Hair follicle dermal papilla cell (primary cell): Measurements from ENCODE around the gene PHOSPHO1. TPM values are rescaled to one million over a fixed set of nuclear protein-coding genes. Genes with fewer than 3 reads are reported as not detected.

Experiments
- total RNA-seq: library from RNA; depleted of rRNA; stranded (reverse); fragments of >200 nt; gene quantifications from 2 replicates; pipeline ENCODE4 v1.2.3, GENCODE V29; 2012

Gene PHOSPHO1
- not detected in 2 replicates for total RNA-seq

GRCh38 chr17:49230636-49231562 lies at the start of gene PHOSPHO1:
Gene PHOSPHO1 (minus strand): TSS chr17:49230787. CDS start chr17:49226691, 4,096 bp downstream.

GRCh38 chr17:49210158-49211029 lies 20.2 kb downstream of the PHOSPHO1 start, which contains the start of the genes ABI3 and GNGT2:
Gene ABI3 (plus strand): TSS chr17:49210707. CDS start chr17:49210725, 18 bp downstream.
Gene GNGT2 (minus strand): TSS chr17:49210574. CDS start chr17:49207422, 3,152 bp downstream.

Other genes starting within 250 kb of the PHOSPHO1 start
- 0.24 and 0.32 TPM in 2 replicates for gene IGF2BP1, start 233.4 kb downstream of the PHOSPHO1 start, total RNA-seq
- gene B4GALNT2, start 98.0 kb downstream of the PHOSPHO1 start, total RNA-seq, result not detected in 2 replicates
- 0.36 and 0.81 TPM in 2 replicates for gene GNGT2, start 20.2 kb downstream of the PHOSPHO1 start, total RNA-seq
- gene ABI3, start 20.1 kb downstream of the PHOSPHO1 start, total RNA-seq, result 3.4 TPM in 1 of 2 replicates, not detected in the other
- gene ZNF652, start 131.5 kb upstream of the PHOSPHO1 start, total RNA-seq, result 28.9 and 36.5 TPM in 2 replicates
- gene PHB1, start 184.1 kb upstream of the PHOSPHO1 start, total RNA-seq, result 70.9 and 85.7 TPM in 2 replicates